ENCODE data around the gene ALX4. TPM values are rescaled to one million over a fixed set of nuclear protein-coding genes. Genes with fewer than 3 reads are reported as not detected.

Gene ALX4
- total and polyA plus RNA-seq, 2 donors (not counting 3 experiments of a cell fraction or from before 2014, with no cell fraction given) = not detected

GRCh38 chr11:44310206-44310462 lies 195 bp upstream of the ALX4 start:
- BruUV-seq (replicated peaks) = no TSS peak
- dilution Hi-C loops (cut with MboI; ENCODE audit: extremely low pct_ligation_motif_present, low sequenced_read_pairs) = no loop called here
- Histone ChIP-seq H3K36me3 (ENCODE audit: control insufficient read depth in 2 of 2, extremely low read depth in 1 of 2, insufficient read depth in 2 of 2, low read length in 2 of 2) (no peaks in the 10 kb centered on the region), H3K4me3 (replicated peaks in 1 of 3; ENCODE audit: insufficient read depth in 1 of 3, low read depth in 1 of 3, low read length in 3 of 3) (no peak overlapping the region), H3K4me1 (ENCODE audit: control insufficient read depth, extremely low read depth, insufficient read depth, low read length) (peaks cover 7% of the 10 kb centered on the region), H3K9me3 (replicated peaks; ENCODE audit: control insufficient read depth, insufficient read depth, low read length) (no peaks in the 10 kb centered on the region), H3K9ac (replicated peaks; ENCODE audit: extremely low read depth, insufficient read depth, low read length) (no peak overlapping the region), H2AFZ (ENCODE audit: low read depth, low read length) (no peak overlapping the region), H3K79me2 (ENCODE audit: control insufficient read depth, insufficient read depth, low read length) (no peaks in the 10 kb centered on the region), H3K27ac (ENCODE audit: insufficient read depth, low read depth, low read length) (no peak overlapping the region), H3K9me1 (replicated peaks; ENCODE audit: control insufficient read depth, extremely low read depth, insufficient read depth, low read length) (no peaks in the 10 kb centered on the region), H4K20me1 (replicated peaks; ENCODE audit: control insufficient read depth, extremely low read depth, insufficient read depth, low read length) (no peaks in the 10 kb centered on the region), H3K4me2 (ENCODE audit: insufficient read depth, low read length) (no peak overlapping the region), H3K27me3 (ENCODE audit: control insufficient read depth in 2 of 2, insufficient read depth in 2 of 2, low read length in 2 of 2) (peaks cover 91% of the 10 kb centered on the region in 2 experiments)
- POLR2A ChIA-PET = no interaction called here
- FAIRE-seq (no peak), DNase-seq (ENCODE audit: low read depth, low spot score) (no peak)
- intact Hi-C loops (cut with micrococcal nuclease) = no loop called here
- CTCF ChIA-PET = no interaction called here
- TF ChIP-seq GATA2 (IDR thresholded peaks at IDR 0.05; ENCODE audit: insufficient read depth, insufficient read length, low read depth, low read length) (no peak), EZH2 (IDR thresholded peaks at IDR 0.05; ENCODE audit: borderline replicate concordance, low read depth, low read length, severe bottlenecking) (no peak), JUN (IDR thresholded peaks at IDR 0.05; ENCODE audit: borderline replicate concordance, insufficient read depth, insufficient read length, low read depth) (no peak), MAX (IDR thresholded peaks at IDR 0.05; ENCODE audit: insufficient read depth, insufficient read length) (no peak), FOS (IDR thresholded peaks at IDR 0.05; ENCODE audit: borderline replicate concordance, insufficient read depth, low read length) (no peak), CTCF (IDR thresholded peaks at IDR 0.05; ENCODE audit: extremely low read depth in 1 of 2, insufficient read depth in 1 of 2, low read depth in 1 of 2, low read length in 2 of 2) (no peak), POLR2AphosphoS5 (IDR thresholded peaks at IDR 0.05; ENCODE audit: insufficient read depth, low read depth, low read length) (no peak), POLR2A (IDR thresholded peaks at IDR 0.05; ENCODE audit: low read depth, low read length) (no peak), MYC (IDR thresholded peaks at IDR 0.05; ENCODE audit: low read depth, low read length) (no peak)

All from endothelial cell of umbilical vein (primary cell).